Measurements from ENCODE around the gene SUPT6H. TPM values are rescaled to one million over a fixed set of nuclear protein-coding genes. Genes with fewer than 3 reads are reported as not detected.

SUPT6H gene
- polyA plus RNA-seq, 1 of the 3 experiments (the other 2 are of a cell fraction): 26.9 TPM

DNA sequence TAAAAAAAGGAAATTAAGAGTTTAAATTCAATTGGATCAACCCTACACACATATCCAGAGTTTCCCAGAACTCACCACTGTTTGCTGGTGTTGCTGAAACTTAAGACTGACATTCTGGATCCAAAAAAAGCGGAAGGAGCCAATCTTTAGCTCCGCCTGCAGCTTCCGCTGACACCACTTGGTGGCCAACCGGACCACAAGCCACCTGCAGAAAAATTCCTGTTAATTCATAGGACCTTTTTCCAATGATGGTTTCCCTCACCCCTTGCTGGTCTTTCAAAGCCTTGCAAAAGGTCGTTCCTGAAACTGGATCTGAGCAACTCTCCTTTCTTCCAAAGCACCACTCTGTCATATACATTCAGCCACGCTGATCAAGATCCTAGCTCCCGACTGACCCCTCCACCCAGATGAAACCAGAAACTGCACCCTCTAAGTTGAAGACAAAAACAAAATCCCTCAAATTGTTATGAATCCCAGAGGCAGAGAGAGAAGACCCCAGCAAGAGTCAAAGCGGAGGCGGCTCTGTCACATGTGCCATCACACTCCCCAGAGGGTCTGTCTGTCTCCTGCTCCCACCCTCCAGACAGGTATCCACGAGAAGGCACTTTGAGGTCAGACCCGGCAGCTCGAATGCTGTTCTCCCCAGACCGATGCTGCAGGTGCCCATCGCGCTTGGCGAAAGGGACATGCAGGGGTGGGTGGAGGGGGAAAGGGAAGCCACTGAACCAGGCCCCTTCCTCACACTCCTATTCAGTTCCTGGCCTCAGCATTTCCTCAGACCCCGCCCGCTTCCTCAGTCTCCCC, 17.8 kb upstream of the SUPT6H start:
- under 1% methylated on average over 16 of the region's 18 CpGs for WGBS (ENCODE audit: low lambda C conversion rate)

More for the DNA sequence above, 17.8 kb upstream of the SUPT6H start:
- Histone ChIP-seq H3K36me3 (replicated peaks in 1 of 2; ENCODE audit: control insufficient read depth in 1 of 2, insufficient read depth in 2 of 2, low read length in 1 of 2) (peaks cover 37 to 54% of the 10 kb centered on the region in 2 experiments), H2AFZ (ENCODE audit: low read depth) (peak overlapping the region; percentile 86; the same call in 1 of the 2 replicates), H4K20me1 (ENCODE audit: insufficient read depth) (peaks cover 9% of the 10 kb centered on the region), H3K4me2 (peak overlapping the region; percentile 97), H3K9me2 (no peaks in the 10 kb centered on the region), H3F3A (replicated peaks; ENCODE audit: insufficient read depth) (peaks cover 35% of the 10 kb centered on the region), H3K4me1 (ENCODE audit: control insufficient read depth in 1 of 2, insufficient read depth in 2 of 2, low read depth in 1 of 2, low read length in 1 of 2) (peaks cover 6 to 14% of the 10 kb centered on the region in 2 experiments; a peak in 3 of 4 replicates), H3K9me3 (no peaks in the 10 kb centered on the region), H3K4me3 (ENCODE audit: low read depth in 2 of 2, low read length in 1 of 2) (peak overlapping the region; percentile 89 to 95), H3K27me3 (ENCODE audit: insufficient read depth) (no peaks in the 10 kb centered on the region), H3K9ac (peak overlapping the region; percentile 84), H3K27ac (ENCODE audit: low read depth in 2 of 2, low read length in 1 of 2) (peak overlapping the region; percentile 25 to 76; a peak in 3 of 4 replicates), H3K79me2 (ENCODE audit: insufficient read depth) (peaks cover 57% of the 10 kb centered on the region)
- TF ChIP-seq, protein P1, sequence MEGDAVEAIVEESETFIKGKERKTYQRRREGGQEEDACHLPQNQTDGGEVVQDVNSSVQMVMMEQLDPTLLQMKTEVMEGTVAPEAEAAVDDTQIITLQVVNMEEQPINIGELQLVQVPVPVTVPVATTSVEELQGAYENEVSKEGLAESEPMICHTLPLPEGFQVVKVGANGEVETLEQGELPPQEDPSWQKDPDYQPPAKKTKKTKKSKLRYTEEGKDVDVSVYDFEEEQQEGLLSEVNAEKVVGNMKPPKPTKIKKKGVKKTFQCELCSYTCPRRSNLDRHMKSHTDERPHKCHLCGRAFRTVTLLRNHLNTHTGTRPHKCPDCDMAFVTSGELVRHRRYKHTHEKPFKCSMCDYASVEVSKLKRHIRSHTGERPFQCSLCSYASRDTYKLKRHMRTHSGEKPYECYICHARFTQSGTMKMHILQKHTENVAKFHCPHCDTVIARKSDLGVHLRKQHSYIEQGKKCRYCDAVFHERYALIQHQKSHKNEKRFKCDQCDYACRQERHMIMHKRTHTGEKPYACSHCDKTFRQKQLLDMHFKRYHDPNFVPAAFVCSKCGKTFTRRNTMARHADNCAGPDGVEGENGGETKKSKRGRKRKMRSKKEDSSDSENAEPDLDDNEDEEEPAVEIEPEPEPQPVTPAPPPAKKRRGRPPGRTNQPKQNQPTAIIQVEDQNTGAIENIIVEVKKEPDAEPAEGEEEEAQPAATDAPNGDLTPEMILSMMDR (IDR thresholded peaks at IDR 0.05): peak; percentile 50
- TF ChIP-seq MEF2A (IDR thresholded peaks at IDR 0.05; ENCODE audit: borderline replicate concordance, low read depth) (no peak), JUND (IDR thresholded peaks at IDR 0.05) (no peak), TAF1 (IDR thresholded peaks at IDR 0.05; ENCODE audit: borderline replicate concordance, low read depth, low read length) (no peak), EZH2phosphoT487 (IDR thresholded peaks at IDR 0.05; ENCODE audit: borderline replicate concordance, low read depth) (no peak), RXRA (IDR thresholded peaks at IDR 0.05; ENCODE audit: borderline replicate concordance, low read depth) (no peak), GABPA (IDR thresholded peaks at IDR 0.05; ENCODE audit: low read depth) (peak; percentile 49; the same call in 1 of the 2 replicates), NRF1 (IDR thresholded peaks at IDR 0.05; ENCODE audit: low read depth, low read length) (no peak), SMC3 (IDR thresholded peaks at IDR 0.05; ENCODE audit: low read depth, low read length) (no peak), POLR2AphosphoS5 (IDR thresholded peaks at IDR 0.05; ENCODE audit: low read depth, low read length) (no peak), ELF1 (IDR thresholded peaks at IDR 0.05) (no peak), MXI1 (IDR thresholded peaks at IDR 0.05; ENCODE audit: low read depth, low read length) (0 out of 2 replicates have a peak, but pooled peaks have one; percentile 23), SIN3A (IDR thresholded peaks at IDR 0.05; ENCODE audit: borderline replicate concordance, low read depth, low read length) (no peak; the same call in 1 of the 2 replicates), EP300 (IDR thresholded peaks at IDR 0.05; ENCODE audit: borderline replicate concordance in 1 of 2, low read depth in 1 of 2, low read length in 1 of 2) (no peak), RCOR1 (IDR thresholded peaks at IDR 0.05; ENCODE audit: low read length) (no peak), FOSL2 (IDR thresholded peaks at IDR 0.05; ENCODE audit: borderline replicate concordance, low read depth) (no peak)
- TF ChIP-seq, protein P2, sequence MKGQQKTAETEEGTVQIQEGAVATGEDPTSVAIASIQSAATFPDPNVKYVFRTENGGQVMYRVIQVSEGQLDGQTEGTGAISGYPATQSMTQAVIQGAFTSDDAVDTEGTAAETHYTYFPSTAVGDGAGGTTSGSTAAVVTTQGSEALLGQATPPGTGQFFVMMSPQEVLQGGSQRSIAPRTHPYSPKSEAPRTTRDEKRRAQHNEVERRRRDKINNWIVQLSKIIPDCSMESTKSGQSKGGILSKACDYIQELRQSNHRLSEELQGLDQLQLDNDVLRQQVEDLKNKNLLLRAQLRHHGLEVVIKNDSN (IDR thresholded peaks at IDR 0.05; ENCODE audit: borderline replicate concordance, low read depth): no peak
- TF ChIP-seq, protein P3, sequence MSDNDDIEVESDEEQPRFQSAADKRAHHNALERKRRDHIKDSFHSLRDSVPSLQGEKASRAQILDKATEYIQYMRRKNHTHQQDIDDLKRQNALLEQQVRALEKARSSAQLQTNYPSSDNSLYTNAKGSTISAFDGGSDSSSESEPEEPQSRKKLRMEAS (IDR thresholded peaks at IDR 0.05; ENCODE audit: low read depth): no peak
- peak; percentile 67 for DNase-seq
- POLR2A ChIA-PET: interaction anchor here (0.9 to 1.7 kb wide), 7 partner anchors 9 to 264 kb away, joined by 3 to 7 read pairs (median 4); partner anchors contain the start of genes RPL23A, SDF2 and SUPT6H
- CTCF ChIA-PET: interaction anchor here (0.6 to 4.1 kb wide), 26 partner anchors 9 to 309 kb away, joined by 3 to 50 read pairs (median 4); partner anchors contain the start of genes IFT20, NEK8, SDF2 and SUPT6H
